PC-9 (cell line): ENCODE measurements around the gene DYSF. TPM values are rescaled to one million over a fixed set of nuclear protein-coding genes. Genes with fewer than 3 reads are reported as not detected.

ENCODE experiments used
- BruUV-seq: library from RNA; stranded (reverse); fragments of 400-500 nt; replicated peaks from 2 replicates; lab custom pipeline; 2021; lab: Mats Ljungman, UMichigan
- CTCF ChIA-PET: fragments of 300-600 bp; sonication (Branson Sonifier 250); formaldehyde crosslinking; loops from one replicate; lab custom pipeline; 2022; ENCODE audit warnings: antibody characterized with exemption; lab: Charles Lee
- POLR2A ChIA-PET: fragments of 300-600 bp; sonication (Branson Sonifier 250); formaldehyde crosslinking; loops from one replicate; lab custom pipeline; 2022; ENCODE audit warnings: antibody characterized with exemption; ENCODE audit not compliant: unreplicated experiment; lab: Charles Lee
- DNase-seq, 2 experiments: peaks; one replicate each; pipeline versions ENCODE4 v3.0.0 to v3.0.0-alpha.2; 2015 to 2022; ENCODE audit warnings: mixed read lengths in 1 of 2
- H2AFZ ChIP-seq: fragments of 200-600 bp; sonication (generic); 2 replicates; pipeline ENCODE4 v1.8.1; 2017; ENCODE audit warnings: antibody characterized with exemption
- H3F3A ChIP-seq: fragments of 200-600 bp; sonication (generic); 2 replicates; pipeline ENCODE4 v1.8.1; 2017; ENCODE audit warnings: antibody characterized with exemption, mild to moderate bottlenecking, low read depth; ENCODE audit not compliant: insufficient read depth
- H3K27ac ChIP-seq: fragments of 200-600 bp; sonication (generic); 2 replicates; pipeline ENCODE4 v1.6.1; 2016; ENCODE audit warnings: mixed run types
- H3K27me3 ChIP-seq: fragments of 200-600 bp; sonication (generic); 2 replicates; pipeline ENCODE4 v1.6.1; 2016; ENCODE audit warnings: low read depth, mixed run types; ENCODE audit not compliant: insufficient read depth
- H3K36me3 ChIP-seq: fragments of 200-600 bp; sonication (generic); 2 replicates; pipeline ENCODE4 v1.6.1; 2016; ENCODE audit warnings: low read depth, mixed run types
- H3K4me1 ChIP-seq: fragments of 200-600 bp; sonication (generic); replicated peaks from 2 replicates; pipeline ENCODE4 v1.6.1; 2016; ENCODE audit warnings: mixed run types; ENCODE audit not compliant: insufficient read depth
- H3K4me2 ChIP-seq: fragments of 200-600 bp; sonication (generic); 2 replicates; pipeline ENCODE4 v1.6.1; 2017; ENCODE audit warnings: mixed run types
- H3K4me3 ChIP-seq: fragments of 200-600 bp; sonication (generic); 2 replicates; pipeline ENCODE4 v1.6.1; 2016; ENCODE audit warnings: mixed run types
- H3K79me2 ChIP-seq: fragments of 200-600 bp; sonication (generic); 2 replicates; pipeline ENCODE4 v1.6.1; 2017; ENCODE audit warnings: low read depth, mixed run types
- H3K9me2 ChIP-seq: fragments of 200-600 bp; sonication (generic); 2 replicates; pipeline ENCODE4 v1.8.1; 2017; ENCODE audit warnings: mild to moderate bottlenecking; ENCODE audit not compliant: insufficient read depth
- H3K9me3 ChIP-seq: fragments of 200-600 bp; sonication (generic); 2 replicates; pipeline ENCODE4 v1.8.1; 2016; ENCODE audit warnings: low read depth; ENCODE audit not compliant: insufficient read depth
- H4K20me1 ChIP-seq: fragments of 200-600 bp; sonication (generic); 2 replicates; pipeline ENCODE4 v1.8.1; 2017; ENCODE audit not compliant: insufficient read depth
- CTCF ChIP-seq: fragments of 200-600 bp; sonication (generic); conservative IDR thresholded peaks from 2 replicates; pipeline ENCODE4 v1.6.1; 2017; ENCODE audit warnings: mixed run types, antibody characterized with exemption, mild to moderate bottlenecking, moderate library complexity
- EZH2 ChIP-seq: fragments of 200-600 bp; sonication (generic); IDR thresholded peaks from 2 replicates; pipeline ENCODE4 v1.8.0; 2017; ENCODE audit warnings: antibody characterized with exemption, low read depth
- intact Hi-C: fragments of 100-400 bp; cut with micrococcal nuclease; formaldehyde crosslinking; loops from one replicate; pipeline ENCODE4 v1.10.0; 2022; ENCODE audit not compliant: unreplicated experiment
- total RNA-seq: library from RNA; stranded (reverse); gene quantifications from 2 replicates; pipeline ENCODE4 v1.2.3, GENCODE V29; 2021

DYSF gene
- total RNA-seq, 1 experiment from 2014 or later = 12.2 TPM

- DNase-seq = no peak
- Histone ChIP-seq H3K27ac (no peak overlapping the region), H3K4me3 (no peak overlapping the region), H3K4me1 (peaks cover 2% of the 10 kb centered on the region; the same call in 1 of the 2 replicates), H2AFZ (no peak overlapping the region), H3K36me3 (no peaks in the 10 kb centered on the region; the same call in 1 of the 2 replicates), H4K20me1 (no peaks in the 10 kb centered on the region), H3K9me2 (no peaks in the 10 kb centered on the region), H3K79me2 (no peaks in the 10 kb centered on the region), H3F3A (no peaks in the 10 kb centered on the region), H3K27me3 (no peaks in the 10 kb centered on the region), H3K9me3 (no peaks in the 10 kb centered on the region), H3K4me2 (no peak overlapping the region)
- intact Hi-C loops = no loop called here
- no peak for TF ChIP-seq EZH2
- TF ChIP-seq CTCF = no peak
- ChIA-PET CTCF (no interaction called here), POLR2A (interaction anchor here (0.6 kb wide), 1 partner anchor 842 kb away, joined by 3 read pairs; no protein-coding TSS in a partner anchor)
- no TSS peak for BruUV-seq
These were observed 72.8 kb downstream of the DYSF start for GRCh38 chr2:71526141-71526540.

DNA sequence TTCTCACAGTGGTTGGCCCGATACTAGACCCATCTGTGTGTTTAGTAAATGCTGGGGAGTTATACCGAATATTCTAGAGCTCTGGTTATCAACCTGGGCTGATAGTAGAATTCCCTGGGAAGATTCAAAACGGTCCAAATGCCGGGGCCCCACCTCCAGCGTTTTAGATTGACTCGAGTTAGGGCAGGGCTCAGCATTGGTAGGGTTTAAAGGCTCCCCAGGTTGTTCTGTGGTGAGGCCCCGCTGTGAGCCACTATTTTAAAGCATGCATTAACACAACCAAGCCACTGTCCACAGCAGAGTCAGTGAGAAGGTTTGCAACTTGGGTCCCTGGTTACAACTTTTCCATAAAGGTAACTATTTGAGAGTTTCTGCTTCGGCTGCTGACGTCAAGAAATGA is 73.6 kb downstream of the DYSF start:
- no peak for DNase-seq
- CTCF ChIA-PET = no interaction called here
- H3K9me2 ChIP-seq = no peaks in the 10 kb centered on the region
- intact Hi-C loops = no loop called here
- no peak overlapping the region for H2AFZ ChIP-seq
- H3K4me2 ChIP-seq = no peak overlapping the region
- H3K4me3 ChIP-seq = no peak overlapping the region
- no peak for TF ChIP-seq CTCF
- TF ChIP-seq EZH2 = no peak
- no peaks in the 10 kb centered on the region for H3F3A ChIP-seq
- no peaks in the 10 kb centered on the region for H3K27me3 ChIP-seq
- H3K9me3 ChIP-seq = 0 out of 2 replicates have a peak, but pooled peaks cover 6% of the 10 kb centered on the region
- H3K36me3 ChIP-seq = no peaks in the 10 kb centered on the region; the same call in 1 of the 2 replicates
- BruUV-seq = no TSS peak
- no peaks in the 10 kb centered on the region for H3K79me2 ChIP-seq
- peaks cover 10% of the 10 kb centered on the region; the same call in 1 of the 2 replicates for H3K4me1 ChIP-seq
- no peak overlapping the region for H3K27ac ChIP-seq
- POLR2A ChIA-PET = interaction anchor here (0.5 to 0.6 kb wide), 3 partner anchors 227 to 1063 kb away, joined by 3 to 4 read pairs (median 3); no protein-coding TSS in a partner anchor
- H4K20me1 ChIP-seq = no peaks in the 10 kb centered on the region

- ChIA-PET POLR2A (no interaction called here), CTCF (interaction anchor here (0.6 kb wide), 1 partner anchor 1350 kb away, joined by 3 read pairs; no protein-coding TSS in a partner anchor)
- no peak overlapping the region for H3K4me2 ChIP-seq
- no peaks in the 10 kb centered on the region for H3F3A ChIP-seq
- H3K9me3 ChIP-seq = 0 out of 2 replicates have a peak, but pooled peaks cover 6% of the 10 kb centered on the region
- H3K4me1 ChIP-seq = peaks cover 10% of the 10 kb centered on the region; the same call in 1 of the 2 replicates
- no peaks in the 10 kb centered on the region for H3K9me2 ChIP-seq
- no peaks in the 10 kb centered on the region; the same call in 1 of the 2 replicates for H3K36me3 ChIP-seq
- H2AFZ ChIP-seq = no peak overlapping the region
- no peak overlapping the region for H3K4me3 ChIP-seq
- DNase-seq = no peak
- intact Hi-C loops = no loop called here
- no peak overlapping the region for H3K27ac ChIP-seq
- no TSS peak for BruUV-seq
- H3K27me3 ChIP-seq = no peaks in the 10 kb centered on the region
- no peaks in the 10 kb centered on the region for H4K20me1 ChIP-seq
- no peaks in the 10 kb centered on the region for H3K79me2 ChIP-seq
- TF ChIP-seq CTCF (no peak), EZH2 (no peak)
These were observed 74.8 kb downstream of the DYSF start for GRCh38 chr2:71528131-71528591.
